ENCODE results near the gene OXT.

DNA sequence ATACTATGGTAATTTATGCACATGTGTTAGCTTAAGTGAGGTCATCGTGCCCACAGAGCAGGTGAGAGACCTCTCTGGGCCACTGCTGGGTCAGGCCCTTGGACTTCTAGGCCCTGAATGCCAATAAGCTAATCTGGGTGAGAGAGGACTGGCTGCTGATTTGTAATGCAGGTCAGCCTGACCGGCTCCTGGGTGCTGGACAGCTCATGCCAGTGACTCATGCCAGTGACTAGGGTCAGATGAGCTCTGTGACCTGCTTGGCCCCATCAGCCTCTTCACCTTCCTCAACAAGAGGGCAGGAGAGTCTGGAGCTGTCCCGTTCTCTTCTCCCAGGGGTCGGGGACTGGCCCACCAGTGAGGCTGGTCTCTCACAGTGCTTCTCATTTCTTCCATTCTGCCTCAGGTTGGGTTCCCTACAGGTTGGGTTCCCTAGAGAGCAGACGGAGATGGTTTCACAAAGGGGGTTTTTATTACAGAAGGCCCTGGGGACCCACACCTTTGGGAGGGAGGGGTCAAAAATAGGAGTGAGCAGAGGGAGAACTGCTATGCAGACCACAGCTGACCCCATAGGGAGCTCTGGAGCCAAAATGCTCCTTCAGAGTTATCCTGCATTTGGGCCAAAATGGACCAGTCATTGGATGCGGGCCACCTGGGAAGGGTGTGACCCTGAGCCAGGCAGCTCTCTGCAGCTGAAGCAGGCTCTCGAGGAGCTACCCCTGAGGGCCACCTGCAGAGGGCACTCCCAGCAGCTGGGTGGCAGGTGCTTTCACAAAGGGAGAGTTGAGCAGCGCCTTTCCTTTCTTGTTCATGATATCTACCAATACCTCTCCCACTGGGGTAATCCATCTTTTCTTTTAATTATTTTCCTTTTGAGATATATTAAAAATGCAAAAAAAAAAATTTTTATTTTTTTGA is 2.2 kb upstream of the OXT start:
- TF ChIP-seq, protein P1, sequence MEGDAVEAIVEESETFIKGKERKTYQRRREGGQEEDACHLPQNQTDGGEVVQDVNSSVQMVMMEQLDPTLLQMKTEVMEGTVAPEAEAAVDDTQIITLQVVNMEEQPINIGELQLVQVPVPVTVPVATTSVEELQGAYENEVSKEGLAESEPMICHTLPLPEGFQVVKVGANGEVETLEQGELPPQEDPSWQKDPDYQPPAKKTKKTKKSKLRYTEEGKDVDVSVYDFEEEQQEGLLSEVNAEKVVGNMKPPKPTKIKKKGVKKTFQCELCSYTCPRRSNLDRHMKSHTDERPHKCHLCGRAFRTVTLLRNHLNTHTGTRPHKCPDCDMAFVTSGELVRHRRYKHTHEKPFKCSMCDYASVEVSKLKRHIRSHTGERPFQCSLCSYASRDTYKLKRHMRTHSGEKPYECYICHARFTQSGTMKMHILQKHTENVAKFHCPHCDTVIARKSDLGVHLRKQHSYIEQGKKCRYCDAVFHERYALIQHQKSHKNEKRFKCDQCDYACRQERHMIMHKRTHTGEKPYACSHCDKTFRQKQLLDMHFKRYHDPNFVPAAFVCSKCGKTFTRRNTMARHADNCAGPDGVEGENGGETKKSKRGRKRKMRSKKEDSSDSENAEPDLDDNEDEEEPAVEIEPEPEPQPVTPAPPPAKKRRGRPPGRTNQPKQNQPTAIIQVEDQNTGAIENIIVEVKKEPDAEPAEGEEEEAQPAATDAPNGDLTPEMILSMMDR (IDR thresholded peaks at IDR 0.05; ENCODE audit: extremely low read depth in 1 of 2, insufficient read depth in 1 of 2, low read depth in 1 of 2, low read length in 2 of 2): peak in 1 of 2 donors; percentile 4
- TF ChIP-seq POLR2A (IDR thresholded peaks at IDR 0.05; ENCODE audit: low read depth, low read length): no peak

Data from endothelial cell of umbilical vein (primary cell).